ENCODE data around the gene KLHL13. TPM values are rescaled to one million over a fixed set of nuclear protein-coding genes. Genes with fewer than 3 reads are reported as not detected.

KLHL13 gene
- total and polyA plus RNA-seq, 2 experiments from 2014 or later = 0.43 TPM; not detected in 1

GRCh38 chrX:117977526-117977925 is 139.1 kb downstream of the KLHL13 start:
- Histone ChIP-seq H3K9ac (no peak overlapping the region), H3K4me1 (ENCODE audit: insufficient read depth) (no peaks in the 10 kb centered on the region), H3K9me2 (ENCODE audit: insufficient read depth) (no peaks in the 10 kb centered on the region), H2AFZ (no peak overlapping the region), H3F3A (ENCODE audit: insufficient read depth) (no peaks in the 10 kb centered on the region), H3K79me2 (ENCODE audit: insufficient read depth) (no peaks in the 10 kb centered on the region), H3K27ac (no peak overlapping the region), H3K27me3 (replicated peaks; ENCODE audit: insufficient read depth) (no peaks in the 10 kb centered on the region), H3K4me2 (ENCODE audit: unreplicated experiment) (no peak overlapping the region), H4K20me1 (ENCODE audit: insufficient read depth) (no peaks in the 10 kb centered on the region), H3K4me3 (no peak overlapping the region), H3K9me3 (ENCODE audit: low read depth) (no peaks in the 10 kb centered on the region), H3K36me3 (ENCODE audit: low read depth) (no peaks in the 10 kb centered on the region)
- DNase-seq = no peak
- in situ Hi-C loops (cut with MboI) = loop anchor here (25.0 kb wide), 1 partner anchor 1490 kb away; no protein-coding TSS in a partner anchor
- no peak for TF ChIP-seq EZH2 (IDR thresholded peaks at IDR 0.05; ENCODE audit: insufficient read depth, poor library complexity, severe bottlenecking)
- no peak for TF ChIP-seq EZH2phosphoT487 (IDR thresholded peaks at IDR 0.05; ENCODE audit: insufficient read depth, low read depth)
- WGBS, 2 experiments (ENCODE audit: low coverage in 1 of 2, low lambda C conversion rate in 2 of 2, missing lambda C conversion rate in 2 of 2) = 5 to 22% methylated on average over 1 of the region's 1 CpG

GRCh38 chrX:117973110-117973807 is 143.4 kb downstream of the KLHL13 start:
- H3K36me3 ChIP-seq (ENCODE audit: low read depth) = no peaks in the 10 kb centered on the region
- no peak for DNase-seq
- no peak overlapping the region for H3K9ac ChIP-seq
- H2AFZ ChIP-seq = no peak overlapping the region
- no peaks in the 10 kb centered on the region for H3F3A ChIP-seq (ENCODE audit: insufficient read depth)
- no peak overlapping the region for H3K4me2 ChIP-seq (ENCODE audit: unreplicated experiment)
- no peak overlapping the region for H3K27ac ChIP-seq
- H3K9me2 ChIP-seq (ENCODE audit: insufficient read depth) = no peaks in the 10 kb centered on the region
- H3K79me2 ChIP-seq (ENCODE audit: insufficient read depth) = no peaks in the 10 kb centered on the region
- H3K9me3 ChIP-seq (ENCODE audit: low read depth) = no peaks in the 10 kb centered on the region
- no peaks in the 10 kb centered on the region for H3K4me1 ChIP-seq (ENCODE audit: insufficient read depth)
- in situ Hi-C loops (cut with MboI) = no loop called here
- no peak overlapping the region for H3K4me3 ChIP-seq
- 4 to 31% methylated on average over 2 to 4 of the region's 4 CpGs for WGBS, 2 experiments (ENCODE audit: low coverage in 1 of 2, low lambda C conversion rate in 2 of 2, missing lambda C conversion rate in 2 of 2)
- no peak for TF ChIP-seq EZH2phosphoT487 (IDR thresholded peaks at IDR 0.05; ENCODE audit: insufficient read depth, low read depth)
- no peak for TF ChIP-seq EZH2 (IDR thresholded peaks at IDR 0.05; ENCODE audit: insufficient read depth, poor library complexity, severe bottlenecking)
- H3K27me3 ChIP-seq (replicated peaks; ENCODE audit: insufficient read depth) = no peaks in the 10 kb centered on the region
- H4K20me1 ChIP-seq (ENCODE audit: insufficient read depth) = no peaks in the 10 kb centered on the region

- Histone ChIP-seq H3F3A (ENCODE audit: insufficient read depth) (no peaks in the 10 kb centered on the region), H3K4me2 (ENCODE audit: unreplicated experiment) (no peak overlapping the region), H3K9me2 (ENCODE audit: insufficient read depth) (no peaks in the 10 kb centered on the region), H3K79me2 (ENCODE audit: insufficient read depth) (no peaks in the 10 kb centered on the region), H3K27ac (no peak overlapping the region), H3K4me1 (ENCODE audit: insufficient read depth) (no peaks in the 10 kb centered on the region), H3K27me3 (replicated peaks; ENCODE audit: insufficient read depth) (no peaks in the 10 kb centered on the region), H3K4me3 (no peak overlapping the region), H3K36me3 (ENCODE audit: low read depth) (no peaks in the 10 kb centered on the region), H3K9me3 (ENCODE audit: low read depth) (no peaks in the 10 kb centered on the region), H2AFZ (no peak overlapping the region), H3K9ac (no peak overlapping the region), H4K20me1 (ENCODE audit: insufficient read depth) (no peaks in the 10 kb centered on the region)
- no peak for DNase-seq
- WGBS, 2 experiments (ENCODE audit: low coverage in 1 of 2, low lambda C conversion rate in 2 of 2, missing lambda C conversion rate in 2 of 2) = 6 to 14% methylated on average over 7 of the region's 7 CpGs
- TF ChIP-seq EZH2phosphoT487 (IDR thresholded peaks at IDR 0.05; ENCODE audit: insufficient read depth, low read depth) (no peak), EZH2 (IDR thresholded peaks at IDR 0.05; ENCODE audit: insufficient read depth, poor library complexity, severe bottlenecking) (no peak)
- in situ Hi-C loops (cut with MboI) = no loop called here
Observed at GRCh38 chrX:117972711-117973109, 143.9 kb downstream of the KLHL13 start.

GRCh38 chrX:117969782-117970181 is 146.8 kb downstream of the KLHL13 start:
- no peaks in the 10 kb centered on the region for H3F3A ChIP-seq (ENCODE audit: insufficient read depth)
- no peak overlapping the region for H3K9ac ChIP-seq
- no peak for TF ChIP-seq EZH2phosphoT487 (IDR thresholded peaks at IDR 0.05; ENCODE audit: insufficient read depth, low read depth)
- TF ChIP-seq EZH2 (IDR thresholded peaks at IDR 0.05; ENCODE audit: insufficient read depth, poor library complexity, severe bottlenecking) = no peak
- H3K9me2 ChIP-seq (ENCODE audit: insufficient read depth) = no peaks in the 10 kb centered on the region
- in situ Hi-C loops (cut with MboI) = no loop called here
- H4K20me1 ChIP-seq (ENCODE audit: insufficient read depth) = no peaks in the 10 kb centered on the region
- no peak overlapping the region for H3K4me3 ChIP-seq
- H3K79me2 ChIP-seq (ENCODE audit: insufficient read depth) = no peaks in the 10 kb centered on the region
- no peaks in the 10 kb centered on the region for H3K4me1 ChIP-seq (ENCODE audit: insufficient read depth)
- H3K36me3 ChIP-seq (ENCODE audit: low read depth) = no peaks in the 10 kb centered on the region
- H3K4me2 ChIP-seq (ENCODE audit: unreplicated experiment) = no peak overlapping the region
- H3K9me3 ChIP-seq (ENCODE audit: low read depth) = no peaks in the 10 kb centered on the region
- 12 to 20% methylated on average over 2 of the region's 2 CpGs for WGBS, 2 experiments (ENCODE audit: low coverage in 1 of 2, low lambda C conversion rate in 2 of 2, missing lambda C conversion rate in 2 of 2)
- H3K27ac ChIP-seq = no peak overlapping the region
- DNase-seq = no peak
- H2AFZ ChIP-seq = no peak overlapping the region
- no peaks in the 10 kb centered on the region for H3K27me3 ChIP-seq (replicated peaks; ENCODE audit: insufficient read depth)
